ENCODE measurements around the gene ANK3.

GRCh38 chr10:60427148-60427547 lies 37.5 kb upstream of the ANK3 start:
- TF ChIP-seq POLR2AphosphoS5 (IDR thresholded peaks at IDR 0.05) (no peak), CTCF (IDR thresholded peaks at IDR 0.05) (no peak), POLR2A (IDR thresholded peaks at IDR 0.05) (no peak)
